MCF 10A (cell line): Measurements from ENCODE around the gene GABPA. TPM values are rescaled to one million over a fixed set of nuclear protein-coding genes. Genes with fewer than 3 reads are reported as not detected.

Source experiments
- BruUV-seq: library from RNA; stranded (reverse); fragments of 400-500 nt; replicated peaks from 2 replicates; lab custom pipeline; 2021; lab: Mats Ljungman, UMichigan
- CTCF ChIA-PET: fragments of 300-600 bp; sonication (Branson Sonifier 250); formaldehyde crosslinking; extraction: SDS; loops from one replicate; lab custom pipeline; 2021; ENCODE audit warnings: antibody characterized with exemption, inconsistent platforms; lab: Yijun Ruan, JAX
- POLR2A ChIA-PET: fragments of 300-600, 350-650 bp; sonication (Branson Sonifier 250); formaldehyde crosslinking; extraction: SDS; loops from one replicate; lab custom pipeline; 2020; ENCODE audit warnings: antibody characterized with exemption, inconsistent platforms; lab: Yijun Ruan, JAX
- DNase-seq: peaks from one replicate; pipeline ENCODE4 v3.0.0-alpha.2; 2018; ENCODE audit not compliant: unreplicated experiment
- H3K27ac Mint-ChIP-seq: one replicate; pipeline ENCODE4 v1.8.0; 2022; ENCODE audit warnings: mild to moderate bottlenecking, low read depth, mixed read lengths; ENCODE audit not compliant: unreplicated experiment
- H3K27me3 Mint-ChIP-seq: one replicate; pipeline ENCODE4 v1.8.0; 2022; ENCODE audit warnings: mixed read lengths; ENCODE audit not compliant: insufficient read depth, unreplicated experiment
- H3K36me3 Mint-ChIP-seq: one replicate; pipeline ENCODE4 v1.8.0; 2022; ENCODE audit warnings: mild to moderate bottlenecking, moderate library complexity, mixed read lengths; ENCODE audit not compliant: insufficient read depth, unreplicated experiment
- H3K4me1 Mint-ChIP-seq: one replicate; pipeline ENCODE4 v1.8.0; 2022; ENCODE audit warnings: mixed read lengths; ENCODE audit not compliant: insufficient read depth, unreplicated experiment
- H3K4me3 Mint-ChIP-seq: one replicate; pipeline ENCODE4 v1.8.0; 2022; ENCODE audit warnings: mild to moderate bottlenecking, moderate library complexity, mixed read lengths; ENCODE audit not compliant: unreplicated experiment
- H3K9me3 Mint-ChIP-seq: one replicate; pipeline ENCODE4 v1.8.0; 2022; ENCODE audit warnings: mixed read lengths; ENCODE audit not compliant: unreplicated experiment
- CTCF ChIP-seq: fragments of 200-600 bp; IDR thresholded peaks from one replicate; pipeline ENCODE4 v1.8.0; 2022; ENCODE audit warnings: antibody characterized with exemption, mild to moderate bottlenecking; ENCODE audit not compliant: unreplicated experiment
- intact Hi-C: fragments of 100-400 bp; cut with micrococcal nuclease; formaldehyde crosslinking; loops from 2 replicates; pipeline ENCODE4 v1.14.1; 2022
- total RNA-seq: library from RNA; stranded (reverse); gene quantifications from 2 replicates; pipeline ENCODE4 v1.2.3, GENCODE V29; 2022

The GABPA gene
- total RNA-seq, 1 experiment from 2014 or later, result 16.3 TPM

- ChIA-PET CTCF (no interaction called here), POLR2A (no interaction called here)
- Mint-ChIP-seq H3K27me3 (no peaks in the 10 kb centered on the region), H3K27ac (no peak overlapping the region), H3K9me3 (no peaks in the 10 kb centered on the region), H3K4me1 (peaks cover 12% of the 10 kb centered on the region), H3K4me3 (no peak overlapping the region), H3K36me3 (no peaks in the 10 kb centered on the region)
- BruUV-seq, result no TSS peak
- intact Hi-C loops, result no loop called here
- TF ChIP-seq CTCF, result no peak
- no peak for DNase-seq
Observed at GRCh38 chr21:25811186-25811585, 76.4 kb downstream of the GABPA start.

- Mint-ChIP-seq H3K4me1 (peaks cover 8% of the 10 kb centered on the region), H3K27ac (no peak overlapping the region), H3K36me3 (no peaks in the 10 kb centered on the region), H3K27me3 (no peaks in the 10 kb centered on the region), H3K4me3 (no peak overlapping the region), H3K9me3 (no peaks in the 10 kb centered on the region)
- peak; percentile 22 for DNase-seq
- no TSS peak for BruUV-seq
- ChIA-PET CTCF (no interaction called here), POLR2A (no interaction called here)
- TF ChIP-seq CTCF, result no peak
- intact Hi-C loops, result no loop called here
Observed at GRCh38 chr21:25813917-25814316, 79.1 kb downstream of the GABPA start.

GRCh38 chr21:25818121-25818520, 83.3 kb downstream of the GABPA start:
- Mint-ChIP-seq H3K27me3 (no peaks in the 10 kb centered on the region), H3K4me1 (no peaks in the 10 kb centered on the region), H3K36me3 (no peaks in the 10 kb centered on the region), H3K4me3 (no peak overlapping the region), H3K27ac (no peak overlapping the region), H3K9me3 (no peaks in the 10 kb centered on the region)
- BruUV-seq, result no TSS peak
- POLR2A ChIA-PET, result interaction anchor here (0.9 kb wide), 1 partner anchor 10 kb away, joined by 3 read pairs; no protein-coding TSS in a partner anchor
- intact Hi-C loops, result no loop called here
- DNase-seq, result no peak
- TF ChIP-seq CTCF, result no peak
- CTCF ChIA-PET, result interaction anchor here (1.0 to 1.5 kb wide), 2 partner anchors 10 to 17 kb away, joined by 3 to 9 read pairs; no protein-coding TSS in a partner anchor

- no peak for TF ChIP-seq CTCF
- intact Hi-C loops, result no loop called here
- POLR2A ChIA-PET, result no interaction called here
- no TSS peak for BruUV-seq
- no peaks in the 10 kb centered on the region for H3K9me3 Mint-ChIP-seq
- H3K4me1 Mint-ChIP-seq, result no peaks in the 10 kb centered on the region
- no peak overlapping the region for H3K4me3 Mint-ChIP-seq
- H3K27ac Mint-ChIP-seq, result no peak overlapping the region
- no peaks in the 10 kb centered on the region for H3K36me3 Mint-ChIP-seq
- CTCF ChIA-PET, result no interaction called here
- H3K27me3 Mint-ChIP-seq, result no peaks in the 10 kb centered on the region
- DNase-seq, result no peak
Observed at GRCh38 chr21:25818551-25818950, 83.8 kb downstream of the GABPA start.

Other genes starting within 250 kb of the GABPA start
- 29.2 and 37.1 TPM in 2 replicates for gene MRPL39, start 127.5 kb upstream of the GABPA start, total RNA-seq
- 0.07 TPM in 1 of 2 replicates, not detected in the other for gene JAM2, start 95.7 kb upstream of the GABPA start, total RNA-seq
- gene ATP5PF, start 68 bp upstream of the GABPA start, total RNA-seq, result 136 and 143 TPM in 2 replicates